HG02981 (cell line): ENCODE measurements around the gene TBC1D14.
A peak's percentile ranks its signal among the peaks of the same experiment; 100 is the strongest.
"Not testable (repeated sequence)": the region's sequence is repeated elsewhere in the genome, so short reads cannot be mapped to it uniquely, and the experiment has no call there.

Experiments
- ATAC-seq: cut with Tn5 transposase; IDR thresholded peaks from one replicate; pipeline ENCODE4 v1.9.1; 2021; ENCODE audit warnings: mild to moderate bottlenecking, moderate library complexity; ENCODE audit not compliant: unreplicated experiment

TBC1D14 gene

DNA sequence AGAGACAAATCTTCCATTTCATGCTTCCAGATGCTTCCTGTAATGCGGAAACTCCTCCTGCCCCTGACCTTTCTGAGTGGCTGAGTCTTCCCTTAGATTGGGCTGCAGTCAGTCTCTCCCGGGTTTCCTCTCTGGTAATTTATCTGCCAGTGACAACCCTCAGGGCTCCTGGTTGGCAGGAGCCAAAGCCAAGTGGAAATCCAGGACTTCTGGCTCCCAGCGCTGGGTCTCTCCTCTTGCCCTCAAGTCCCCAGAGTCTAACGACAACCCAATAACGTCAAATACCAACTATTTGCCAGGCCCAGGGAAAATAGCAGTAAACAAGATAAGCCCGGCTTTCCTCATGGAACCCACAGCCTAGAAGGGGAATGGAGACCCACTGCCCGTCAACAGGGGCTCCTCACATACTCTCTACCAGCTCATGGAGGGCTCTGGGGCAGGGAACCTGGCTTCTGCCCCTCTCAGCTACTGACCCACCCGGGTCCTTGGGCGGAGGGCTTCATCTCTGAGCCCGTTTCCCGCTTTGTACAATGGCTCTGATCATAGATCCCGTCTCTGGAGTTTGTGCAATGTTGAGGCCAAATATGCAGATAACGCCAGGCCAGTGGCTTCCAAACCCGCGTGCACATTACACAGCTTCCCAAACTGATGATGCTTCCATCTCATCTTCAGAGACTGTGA, 1.1 kb upstream of the TBC1D14 start:
- ATAC-seq = no peak

- peak; percentile 26 for ATAC-seq
These were observed 329 bp downstream of the TBC1D14 start for GRCh38 chr4:6909970-6910339.

GRCh38 chr4:6910340-6910959, 824 bp downstream of the TBC1D14 start:
- no peak for ATAC-seq

- ATAC-seq = no peak
These were observed 1.6 kb downstream of the TBC1D14 start for GRCh38 chr4:6910960-6911874.

- not testable (repeated sequence) for ATAC-seq
These were observed 2.3 kb downstream of the TBC1D14 start for GRCh38 chr4:6911917-6912316.

DNA sequence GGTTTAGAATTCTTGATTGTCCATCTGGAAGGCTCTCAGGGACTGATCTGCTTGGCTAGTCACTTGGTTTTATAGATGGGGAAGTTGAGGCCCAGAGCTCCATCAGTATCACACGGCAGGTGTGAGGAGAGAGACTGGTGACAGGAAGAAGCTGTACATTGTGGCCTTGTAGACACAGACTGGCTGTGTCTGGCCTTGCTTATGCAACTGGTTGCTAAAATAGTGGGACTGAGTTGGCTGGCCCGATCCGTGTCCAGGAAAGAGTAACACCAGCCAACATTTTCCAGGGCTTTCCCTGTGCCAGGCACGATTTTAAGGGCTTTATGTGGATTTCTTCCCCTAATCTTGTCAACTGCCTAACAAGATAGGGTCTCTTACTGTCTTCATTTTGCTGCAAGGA, 2.8 kb downstream of the TBC1D14 start:
- ATAC-seq = no peak

DNA sequence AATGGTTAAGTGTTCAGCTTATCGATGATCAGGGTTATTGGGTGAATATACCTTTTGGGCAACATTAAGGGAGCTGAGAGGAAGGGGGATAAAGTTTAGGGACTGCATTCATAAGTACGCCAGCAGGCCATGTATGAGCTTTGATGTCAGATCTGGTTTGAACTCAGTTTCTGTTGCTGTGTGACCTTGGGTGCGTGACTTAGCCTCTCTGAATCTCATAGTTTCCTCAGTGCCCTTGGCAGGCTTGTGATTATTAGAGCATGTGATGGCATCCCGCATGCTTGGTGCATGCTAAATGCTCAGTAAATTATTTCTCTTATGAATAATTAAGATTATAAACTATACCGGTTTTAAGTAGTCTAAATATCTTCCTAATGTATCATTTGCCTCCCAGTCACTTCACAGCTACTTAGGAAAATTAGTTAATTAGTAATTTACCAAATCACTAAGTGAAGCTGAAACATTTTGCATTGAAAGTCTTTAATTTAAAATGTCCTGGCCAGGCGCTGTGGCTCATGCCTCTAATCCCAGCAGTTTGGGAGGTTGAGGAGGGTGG, 3.8 kb downstream of the TBC1D14 start:
- no peak for ATAC-seq

DNA sequence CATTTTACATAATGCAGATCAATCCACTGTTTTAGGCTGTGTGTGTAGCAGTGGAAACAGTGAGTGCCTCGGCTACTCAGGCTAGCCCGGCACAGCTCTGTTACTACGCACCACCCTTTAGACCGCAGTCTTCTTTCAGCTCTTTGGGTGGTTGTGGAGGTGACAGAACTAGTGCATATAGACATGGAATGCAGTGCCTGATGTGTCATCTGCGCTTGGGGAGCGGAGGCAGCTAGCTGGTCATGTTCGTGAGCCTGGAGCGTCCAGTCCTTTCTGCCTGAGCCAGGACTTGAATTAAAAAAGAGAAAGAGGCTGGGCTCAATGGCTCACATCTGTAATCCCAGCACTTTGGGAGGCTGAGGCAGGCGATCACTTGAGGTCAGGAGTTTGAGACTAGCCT, 4.8 kb downstream of the TBC1D14 start:
- no peak for ATAC-seq

DNA sequence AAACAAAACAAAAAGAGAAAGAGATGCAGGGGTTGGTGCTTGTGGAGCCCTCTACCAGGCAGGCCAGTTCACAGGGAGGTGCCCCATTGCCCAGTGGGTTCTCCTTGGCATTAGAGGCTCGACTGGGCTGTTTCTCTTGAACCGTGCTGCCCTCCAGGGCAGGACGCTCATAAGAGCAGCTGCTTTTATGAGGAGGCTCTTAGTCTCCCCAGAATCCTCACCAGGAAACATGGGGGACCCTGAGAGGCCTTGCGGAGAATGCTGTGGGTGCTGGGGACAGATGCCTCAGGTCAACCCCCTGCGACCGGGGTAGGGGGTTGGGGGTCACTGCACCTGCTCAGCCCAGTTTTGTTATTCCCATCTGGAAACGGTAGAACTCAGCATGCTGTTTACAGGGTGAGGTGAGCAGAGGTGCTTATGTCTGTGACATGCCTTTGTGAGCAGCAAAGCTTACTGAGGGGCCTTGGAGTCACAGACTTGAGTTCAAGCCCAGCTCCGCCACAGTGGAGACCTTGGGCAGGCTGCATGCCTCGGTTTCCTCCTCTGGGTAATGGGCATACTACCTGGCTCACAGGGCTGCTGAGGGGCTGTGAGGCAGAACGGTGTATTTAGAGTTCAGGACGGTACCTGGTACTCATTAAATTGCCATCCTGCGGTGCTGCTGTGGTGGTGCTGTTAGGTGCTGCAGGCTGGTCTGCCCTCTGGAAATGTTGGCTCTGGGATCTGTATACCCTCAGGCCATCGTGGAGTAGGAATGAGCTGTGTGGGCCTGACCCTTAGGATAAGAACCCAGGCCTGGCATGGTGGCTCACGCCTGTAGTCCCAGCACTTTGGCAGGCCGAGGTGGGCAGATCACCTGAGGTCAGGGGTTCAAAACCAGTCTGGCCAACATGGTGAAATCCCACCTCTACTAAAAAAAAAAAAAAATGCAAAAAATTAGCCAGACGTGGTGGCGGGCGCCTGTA, 5.7 kb downstream of the TBC1D14 start:
- ATAC-seq = no peak

DNA sequence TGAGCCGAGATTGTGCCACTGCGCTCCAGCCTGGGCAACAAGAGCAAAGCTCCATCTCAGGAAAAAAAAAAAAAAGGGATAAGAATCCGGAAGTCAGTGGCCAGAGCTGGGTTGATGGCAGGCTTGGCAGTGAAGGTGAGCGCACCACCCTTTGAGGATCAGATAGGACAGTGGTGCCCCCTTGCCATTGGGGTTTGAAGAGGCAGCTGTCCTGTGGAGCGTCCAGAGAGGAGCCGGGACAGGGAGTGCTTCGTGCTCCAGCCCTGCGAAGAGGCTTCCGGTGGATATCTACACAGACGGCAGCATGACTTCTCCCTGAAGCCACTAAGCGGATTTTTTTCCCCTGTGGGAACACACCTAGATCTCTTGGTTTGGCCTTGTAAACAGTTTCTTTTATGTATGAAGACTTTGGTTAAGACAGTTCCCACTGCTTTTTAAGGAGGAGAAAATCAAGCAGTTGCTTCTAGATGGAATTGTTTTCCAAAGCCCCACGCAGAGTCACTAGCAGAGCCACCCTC, 6.5 kb downstream of the TBC1D14 start:
- no peak for ATAC-seq

DNA sequence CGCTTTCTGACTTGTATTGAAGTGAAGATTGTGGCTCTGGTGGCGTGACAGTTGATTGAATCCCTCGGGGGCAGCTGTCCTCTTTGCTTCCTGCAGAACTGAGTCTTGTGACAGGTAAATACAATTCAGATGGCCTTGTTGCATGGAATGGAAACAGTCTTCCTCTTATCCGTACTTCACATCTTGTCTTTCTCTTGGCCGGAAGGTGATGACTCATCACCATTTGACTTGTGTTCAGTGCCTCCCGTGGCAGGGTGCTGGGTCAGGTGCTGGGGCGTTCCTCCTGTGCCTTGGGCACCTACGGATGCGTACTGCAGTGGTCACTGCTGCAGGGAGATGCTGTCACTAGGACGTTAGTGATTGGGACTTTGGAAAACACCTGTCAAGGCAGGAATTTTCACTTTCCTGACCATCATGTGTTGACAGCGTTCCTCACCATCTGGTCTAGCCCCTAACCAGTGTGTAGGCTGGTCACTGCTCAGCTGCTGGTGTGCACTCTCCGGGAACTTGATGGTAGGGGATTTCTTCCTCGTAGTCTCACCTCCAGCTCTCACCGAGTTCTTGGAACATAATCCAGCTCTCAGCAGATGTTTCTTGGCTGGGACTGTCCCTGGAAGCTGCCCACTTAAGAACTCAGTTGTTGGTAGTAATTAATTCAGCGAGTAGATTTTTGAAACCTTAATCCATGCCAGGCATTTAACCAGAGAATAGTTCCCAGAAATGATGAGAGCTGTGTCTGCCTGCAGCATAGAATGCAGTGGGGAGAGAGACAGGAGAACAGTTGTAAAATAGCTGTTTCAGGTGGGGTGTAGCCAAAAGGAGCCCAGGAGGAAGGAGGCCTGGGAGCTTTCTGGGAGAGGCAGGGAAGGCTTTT, 7.2 kb downstream of the TBC1D14 start:
- no peak for ATAC-seq

DNA sequence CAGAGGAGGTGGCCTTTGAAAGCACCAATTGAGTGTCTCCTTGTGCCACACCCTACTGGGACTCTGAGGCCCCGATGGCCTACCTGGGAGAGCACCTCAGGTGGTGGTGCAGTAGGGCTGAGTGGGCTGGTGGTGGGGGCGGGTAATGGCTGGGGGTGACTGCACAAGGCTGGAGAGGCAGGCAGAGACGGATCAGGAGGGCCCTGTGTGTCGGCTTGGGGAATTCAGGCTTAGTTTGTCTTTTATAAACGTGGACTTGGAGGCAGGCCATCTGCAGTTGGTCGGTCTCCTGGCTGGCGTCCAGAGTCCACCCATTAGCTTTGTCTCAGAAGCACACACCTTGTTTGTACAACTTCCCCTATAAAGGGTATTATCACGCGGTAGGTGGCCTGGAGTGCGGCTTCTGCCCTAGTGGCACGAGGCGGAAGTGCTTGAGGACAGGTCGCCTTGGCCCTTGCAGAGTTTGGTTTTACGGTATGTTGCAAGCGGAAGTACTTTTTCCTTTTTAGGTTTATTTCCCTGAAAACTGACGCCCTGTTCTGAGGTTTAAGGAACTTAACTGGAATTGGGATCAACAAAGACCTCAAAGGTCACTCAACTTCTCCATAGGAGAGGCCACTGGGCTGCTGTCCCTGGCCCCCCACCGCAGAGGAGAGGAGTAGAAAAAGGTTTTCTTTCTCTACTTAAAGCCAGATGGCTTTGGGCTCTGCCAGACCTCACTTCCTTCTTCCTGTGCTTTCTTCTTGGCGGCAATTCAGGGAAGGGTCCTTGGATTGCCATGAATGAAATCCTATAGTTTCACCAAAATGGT, 8.0 kb downstream of the TBC1D14 start:
- ATAC-seq = peak; percentile 89

DNA sequence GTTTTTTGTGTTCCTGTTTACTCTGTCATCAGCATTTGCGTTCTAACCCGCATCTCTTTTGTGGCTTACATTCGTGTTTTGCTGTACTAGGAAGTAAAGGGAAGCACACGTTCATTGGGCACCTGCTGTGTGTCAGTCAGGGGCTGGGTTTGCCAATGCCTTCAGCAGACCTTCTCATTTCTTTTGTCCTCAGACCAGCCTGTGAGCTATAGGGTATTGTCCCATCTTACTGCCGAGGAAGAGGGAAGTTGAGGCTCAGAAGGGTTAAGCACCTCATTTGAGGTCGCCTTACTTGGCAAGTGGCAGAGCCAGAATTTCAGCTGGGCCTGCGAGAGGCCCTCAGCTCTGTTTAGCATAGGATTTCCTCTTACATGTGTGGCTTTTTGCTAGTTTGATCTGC, 8.7 kb downstream of the TBC1D14 start:
- no peak for ATAC-seq

- no peak for ATAC-seq
These were observed 10.5 kb downstream of the TBC1D14 start for GRCh38 chr4:6920171-6920570.

GRCh38 chr4:6923507-6923906, 13.9 kb downstream of the TBC1D14 start:
- ATAC-seq = no peak

GRCh38 chr4:6924361-6924779, 14.7 kb downstream of the TBC1D14 start:
- no peak for ATAC-seq

DNA sequence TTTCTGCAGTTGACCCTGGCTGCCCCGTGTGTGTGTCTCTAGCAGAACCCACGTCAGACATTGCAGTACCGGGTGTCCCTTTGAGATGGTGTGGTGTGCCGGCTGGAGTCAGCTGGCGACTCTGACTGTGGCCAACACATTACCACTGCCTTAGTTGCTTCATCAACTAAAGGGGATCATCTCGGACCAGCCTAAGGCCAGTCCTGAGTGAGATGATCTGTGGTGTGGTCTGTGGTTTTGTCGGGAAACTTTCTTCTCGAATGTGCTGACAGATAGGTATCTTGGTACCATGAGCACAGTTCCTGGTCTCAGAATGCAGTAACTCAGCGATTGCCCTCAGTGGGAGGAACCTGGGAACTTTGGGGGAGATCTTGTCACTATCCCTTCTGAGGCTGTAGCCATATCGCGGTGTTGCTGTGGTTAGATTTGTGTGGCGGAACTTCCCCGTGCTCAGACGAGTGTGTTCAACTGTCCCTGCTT, 15.8 kb downstream of the TBC1D14 start:
- no peak for ATAC-seq

DNA sequence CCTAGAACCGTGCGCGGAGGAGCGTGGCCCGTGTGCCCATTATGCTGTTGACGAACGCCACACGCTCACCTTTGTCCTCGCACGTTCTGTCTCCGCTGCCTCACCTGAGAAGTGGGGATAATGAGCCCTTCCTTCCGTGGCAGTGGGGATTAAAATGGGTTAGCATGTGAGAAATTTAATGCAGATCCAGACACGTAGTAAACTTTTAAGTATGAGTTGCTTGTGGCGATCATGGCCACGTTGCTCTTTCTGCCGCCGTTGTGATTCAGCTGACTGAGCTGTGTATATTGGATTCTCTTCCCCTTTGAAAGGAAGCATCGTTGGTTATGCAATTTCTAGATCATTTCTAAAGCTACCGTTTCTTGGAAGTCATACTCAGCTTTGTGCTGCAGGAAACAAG, 16.5 kb downstream of the TBC1D14 start:
- no peak for ATAC-seq
